ENCODE results near the gene RET.

Gene RET

DNA sequence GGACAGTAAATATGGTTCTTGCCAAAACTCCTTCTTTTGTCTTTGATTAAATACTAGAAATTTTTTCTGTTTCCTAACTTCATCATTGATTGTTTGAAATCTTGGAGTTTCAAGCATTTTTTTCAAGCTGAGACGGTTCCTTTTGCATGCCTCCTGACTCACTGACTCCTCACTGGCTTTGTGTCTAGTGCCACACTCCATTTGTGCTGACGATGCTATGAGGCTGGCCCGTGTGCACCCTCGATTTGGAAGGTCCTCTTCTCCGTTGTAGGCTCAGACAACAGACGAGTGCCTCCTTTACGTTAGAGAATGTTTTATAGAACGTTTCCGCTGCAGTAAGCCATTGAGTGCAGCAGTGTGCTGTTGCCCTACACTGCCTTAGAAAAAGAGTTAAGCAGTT, 50.6 kb downstream of the RET start:
- no peak overlapping the region for H3K4me3 ChIP-seq (replicated peaks in 1 of 2; ENCODE audit: low read depth in 2 of 2, low read length in 2 of 2)
- no peak for DNase-seq (ENCODE audit: low read depth in 2 of 2)
- TF ChIP-seq, protein P1, sequence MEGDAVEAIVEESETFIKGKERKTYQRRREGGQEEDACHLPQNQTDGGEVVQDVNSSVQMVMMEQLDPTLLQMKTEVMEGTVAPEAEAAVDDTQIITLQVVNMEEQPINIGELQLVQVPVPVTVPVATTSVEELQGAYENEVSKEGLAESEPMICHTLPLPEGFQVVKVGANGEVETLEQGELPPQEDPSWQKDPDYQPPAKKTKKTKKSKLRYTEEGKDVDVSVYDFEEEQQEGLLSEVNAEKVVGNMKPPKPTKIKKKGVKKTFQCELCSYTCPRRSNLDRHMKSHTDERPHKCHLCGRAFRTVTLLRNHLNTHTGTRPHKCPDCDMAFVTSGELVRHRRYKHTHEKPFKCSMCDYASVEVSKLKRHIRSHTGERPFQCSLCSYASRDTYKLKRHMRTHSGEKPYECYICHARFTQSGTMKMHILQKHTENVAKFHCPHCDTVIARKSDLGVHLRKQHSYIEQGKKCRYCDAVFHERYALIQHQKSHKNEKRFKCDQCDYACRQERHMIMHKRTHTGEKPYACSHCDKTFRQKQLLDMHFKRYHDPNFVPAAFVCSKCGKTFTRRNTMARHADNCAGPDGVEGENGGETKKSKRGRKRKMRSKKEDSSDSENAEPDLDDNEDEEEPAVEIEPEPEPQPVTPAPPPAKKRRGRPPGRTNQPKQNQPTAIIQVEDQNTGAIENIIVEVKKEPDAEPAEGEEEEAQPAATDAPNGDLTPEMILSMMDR (IDR thresholded peaks at IDR 0.05; ENCODE audit: low read depth, low read length), result no peak

DNA sequence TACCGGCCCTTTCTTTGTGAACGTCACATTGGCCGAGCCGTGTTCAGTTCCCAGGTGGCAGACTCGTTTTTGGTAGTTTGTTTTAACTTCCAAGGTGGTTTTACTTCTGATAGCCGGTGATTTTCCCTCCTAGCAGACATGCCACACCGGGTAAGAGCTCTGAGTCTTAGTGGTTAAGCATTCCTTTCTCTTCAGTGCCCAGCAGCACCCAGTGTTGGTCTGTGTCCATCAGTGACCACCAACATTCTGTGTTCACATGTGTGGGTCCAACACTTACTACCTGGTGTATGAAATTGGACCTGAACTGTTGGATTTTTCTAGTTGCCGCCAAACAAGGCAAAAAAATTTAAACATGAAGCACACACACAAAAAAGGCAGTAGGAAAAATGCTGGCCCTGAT, 51.5 kb downstream of the RET start:
- no peak for DNase-seq (ENCODE audit: low read depth in 2 of 2)
- TF ChIP-seq, protein P1 (IDR thresholded peaks at IDR 0.05; ENCODE audit: low read depth, low read length), result no peak
- H3K4me3 ChIP-seq (replicated peaks in 1 of 2; ENCODE audit: low read depth in 2 of 2, low read length in 2 of 2), result no peak overlapping the region

DNA sequence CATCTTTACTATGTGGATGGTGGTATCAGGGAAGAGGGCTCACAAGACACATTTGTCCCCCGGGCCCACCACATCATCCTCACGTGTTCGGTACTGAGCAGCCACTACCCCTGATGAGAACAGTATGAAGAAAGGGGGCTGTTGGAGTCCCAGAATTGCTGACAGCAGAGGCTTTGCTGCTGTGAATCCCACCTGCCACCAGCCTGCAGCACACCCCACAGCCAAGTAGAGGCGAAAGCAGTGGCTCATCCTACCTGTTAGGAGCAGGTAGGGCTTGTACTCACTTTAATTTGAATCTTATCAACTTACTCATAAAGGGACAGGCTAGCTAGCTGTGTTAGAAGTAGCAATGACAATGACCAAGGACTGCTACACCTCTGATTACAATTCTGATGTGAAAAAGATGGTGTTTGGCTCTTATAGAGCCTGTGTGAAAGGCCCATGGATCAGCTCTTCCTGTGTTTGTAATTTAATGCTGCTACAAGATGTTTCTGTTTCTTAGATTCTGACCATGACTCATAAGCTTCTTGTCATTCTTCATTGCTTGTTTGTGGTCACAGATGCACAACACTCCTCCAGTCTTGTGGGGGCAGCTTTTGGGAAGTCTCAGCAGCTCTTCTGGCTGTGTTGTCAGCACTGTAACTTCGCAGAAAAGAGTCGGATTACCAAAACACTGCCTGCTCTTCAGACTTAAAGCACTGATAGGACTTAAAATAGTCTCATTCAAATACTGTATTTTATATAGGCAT, 52.3 kb downstream of the RET start:
- TF ChIP-seq, protein P1 (IDR thresholded peaks at IDR 0.05; ENCODE audit: low read depth, low read length), result no peak
- H3K4me3 ChIP-seq (replicated peaks in 1 of 2; ENCODE audit: low read depth in 2 of 2, low read length in 2 of 2), result no peak overlapping the region
- peak; percentile 93 to 96 for DNase-seq (ENCODE audit: low read depth in 2 of 2)

DNA sequence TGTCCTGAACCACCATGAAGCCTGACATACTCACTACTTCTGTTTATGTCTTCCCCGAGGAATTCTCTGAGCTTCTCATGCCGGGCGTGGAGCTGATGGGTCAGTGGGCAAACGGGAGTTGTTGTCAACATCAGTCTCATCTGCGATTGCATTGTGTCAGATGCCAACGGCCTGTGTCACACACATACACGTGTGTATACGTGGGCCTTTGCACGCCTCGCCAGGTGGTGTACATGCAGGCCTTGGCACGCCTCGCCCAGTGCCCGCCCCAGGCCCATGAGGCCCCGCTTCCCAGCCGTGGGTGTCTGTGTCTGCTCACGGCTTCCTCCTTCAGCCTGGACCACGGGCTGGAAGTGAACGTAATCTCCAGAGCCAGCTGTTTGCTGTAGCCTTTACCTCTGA, 53.9 kb downstream of the RET start:
- no peak overlapping the region for H3K4me3 ChIP-seq (replicated peaks in 1 of 2; ENCODE audit: low read depth in 2 of 2, low read length in 2 of 2)
- TF ChIP-seq, protein P1 (IDR thresholded peaks at IDR 0.05; ENCODE audit: low read depth, low read length), result no peak
- no peak for DNase-seq (ENCODE audit: low read depth in 2 of 2)

DNA sequence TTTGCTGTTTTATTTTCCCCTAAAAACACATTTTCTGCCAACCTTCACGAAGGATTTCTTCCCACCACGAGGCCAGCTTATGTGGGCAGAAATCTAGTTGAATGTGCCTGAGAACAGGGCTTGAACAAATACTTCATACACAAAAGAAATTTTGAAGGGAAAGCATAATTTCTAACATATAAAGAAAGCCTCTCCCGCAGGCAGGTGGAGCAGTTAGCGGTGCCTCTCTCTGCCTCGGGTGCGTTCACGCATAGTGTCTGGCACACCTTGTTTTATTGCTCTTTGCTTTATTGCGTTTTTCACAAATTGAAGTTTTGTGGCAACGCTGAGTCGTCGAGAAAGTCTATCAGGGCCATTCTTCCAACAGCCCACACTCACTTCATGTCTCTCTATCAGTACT, 54.4 kb downstream of the RET start:
- no peak overlapping the region for H3K4me3 ChIP-seq (replicated peaks in 1 of 2; ENCODE audit: low read depth in 2 of 2, low read length in 2 of 2)
- no peak for DNase-seq (ENCODE audit: low read depth in 2 of 2)
- TF ChIP-seq, protein P1 (IDR thresholded peaks at IDR 0.05; ENCODE audit: low read depth, low read length), result no peak

DNA sequence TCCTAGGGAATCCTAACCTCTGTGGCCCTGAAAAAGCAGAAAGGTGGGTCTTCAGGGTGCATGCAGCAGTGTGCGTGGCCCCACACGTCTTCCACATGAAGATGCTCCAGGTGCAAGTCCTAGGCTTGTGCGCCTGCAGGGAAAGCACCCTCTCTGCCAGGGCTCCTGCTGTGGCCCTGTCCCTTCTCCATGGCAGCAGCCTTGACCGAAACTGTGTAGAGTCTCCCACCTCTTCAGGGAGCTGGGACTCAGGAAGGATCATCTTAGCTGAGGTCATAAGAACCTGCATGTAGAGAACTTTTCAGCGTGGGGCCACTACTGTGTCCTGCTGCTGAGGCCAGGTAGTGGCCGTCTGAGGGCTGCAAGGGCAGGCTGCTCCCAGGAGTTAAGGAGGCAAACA, 55.0 kb downstream of the RET start:
- no peak overlapping the region for H3K4me3 ChIP-seq (replicated peaks in 1 of 2; ENCODE audit: low read depth in 2 of 2, low read length in 2 of 2)
- TF ChIP-seq, protein P1 (IDR thresholded peaks at IDR 0.05; ENCODE audit: low read depth, low read length), result no peak
- no peak for DNase-seq (ENCODE audit: low read depth in 2 of 2)
